K562 (cell line): ENCODE measurements around the gene ANKS1B. TPM values are rescaled to one million over a fixed set of nuclear protein-coding genes. Genes with fewer than 3 reads are reported as not detected.

Experiments used
- ATAC-seq: fragments of 200-7000 bp; cut with Tn5 transposase; 3 replicates; pipeline ENCODE4 v1.9.1; 2020; ENCODE audit warnings: moderate library complexity
- BruUV-seq: library from RNA; stranded (reverse); fragments of 400-500 nt; replicated peaks from 2 replicates; lab custom pipeline; 2021; lab: Mats Ljungman, UMichigan
- CTCF ChIA-PET: fragments of 300-600 bp; formaldehyde crosslinking; extraction: SDS; loops from one replicate; lab custom pipeline; 2021; ENCODE audit warnings: low intra/inter-chr PET ratio; lab: Yijun Ruan, JAX
- POLR2A ChIA-PET: fragments of 300-600, 350-650 bp; sonication (Branson Sonifier 250); formaldehyde crosslinking; extraction: SDS; loops from one replicate; lab custom pipeline; 2021; ENCODE audit warnings: antibody characterized with exemption, inconsistent platforms; lab: Yijun Ruan, JAX
- DNase-seq, 4 experiments: peaks; one replicate each; pipeline versions ENCODE4 v3.0.0 to v3.0.0-alpha.2; 2011 to 2018; ENCODE audit warnings: low spot score in 3 of 4, mixed read lengths in 3 of 4; ENCODE audit errors: extremely low read depth in 1 of 4
- FAIRE-seq: peaks from 2 replicates; lab custom pipeline; 2011; peaks lifted over from hg19 to GRCh38; lab: Jason Lieb, UNC
- H2AFZ ChIP-seq: 2 replicates; pipeline ENCODE4 v1.6.0; 2011; ENCODE audit warnings: low read depth, low read length, control low read depth, inconsistent platforms
- H3K27ac ChIP-seq: fragments of 200-600 bp; 3 replicates; pipeline ENCODE4 v1.8.0; 2011; ENCODE audit warnings: low read depth, mild to moderate bottlenecking, control low read depth, inconsistent platforms, low read length, moderate library complexity, mixed read lengths; ENCODE audit errors: extremely low read depth
- H3K27me3 ChIP-seq, 2 experiments: fragments of 300-600 bp in 1 of 2; 2 replicates in 1 of 2; 3 replicates in 1 of 2; pipeline versions ENCODE4 v1.6.0 to v1.8.0; 2011; ENCODE audit warnings: inconsistent platforms in 2 of 2, low read length in 2 of 2, mild to moderate bottlenecking in 1 of 2, mixed read lengths in 1 of 2, moderate library complexity in 1 of 2; ENCODE audit not compliant: control insufficient read depth in 2 of 2, insufficient read depth in 2 of 2
- H3K36me3 ChIP-seq: fragments of 300-600 bp; 3 replicates; pipeline ENCODE4 v1.8.0; 2011; ENCODE audit warnings: mild to moderate bottlenecking, low read length, inconsistent platforms; ENCODE audit not compliant: control insufficient read depth, insufficient read depth
- H3K4me1 ChIP-seq, 2 experiments: fragments of 200-600 bp in 1 of 2; replicated peaks in 1 of 2; 2 replicates in 1 of 2; 3 replicates in 1 of 2; pipeline versions ENCODE4 v1.5.1 to v1.8.0; 2011; ENCODE audit warnings: inconsistent platforms in 2 of 2, low read length in 2 of 2, mild to moderate bottlenecking in 1 of 2, mixed read lengths in 1 of 2, moderate library complexity in 1 of 2; ENCODE audit not compliant: control insufficient read depth in 2 of 2, insufficient read depth in 2 of 2
- H3K4me2 ChIP-seq: 2 replicates; pipeline ENCODE4 v1.6.1; 2011; ENCODE audit warnings: low read length, control low read depth, inconsistent platforms, mixed read lengths; ENCODE audit not compliant: insufficient read depth
- H3K4me3 ChIP-seq: fragments of 200-600 bp; sonication (generic), shearing (Covaris generic); 2 replicates; pipeline ENCODE4 v1.5.1; 2016; ENCODE audit warnings: control low read depth, inconsistent platforms
- H3K79me2 ChIP-seq: fragments of 200-600 bp; 3 replicates; pipeline ENCODE4 v1.8.0; 2011; ENCODE audit warnings: low read length, inconsistent platforms; ENCODE audit not compliant: control insufficient read depth, insufficient read depth
- H3K9ac ChIP-seq, 2 experiments: 2 replicates each; pipeline versions ENCODE4 v1.6.0 to v1.6.1; 2011; ENCODE audit warnings: low read depth in 2 of 2, low read length in 2 of 2, control low read depth in 1 of 2, inconsistent platforms in 1 of 2, mild to moderate bottlenecking in 1 of 2, mixed read lengths in 1 of 2; ENCODE audit not compliant: insufficient read depth in 1 of 2
- H3K9me1 ChIP-seq: one replicate; pipeline ENCODE4 v1.6.0; 2011; ENCODE audit warnings: inconsistent platforms, mild to moderate bottlenecking, low read length, moderate library complexity; ENCODE audit not compliant: control insufficient read depth, insufficient read depth
- H3K9me3 ChIP-seq: replicated peaks from 2 replicates; pipeline ENCODE4 v1.5.1; 2011; ENCODE audit warnings: low read depth, low read length, inconsistent platforms; ENCODE audit not compliant: control insufficient read depth, insufficient read depth
- H4K20me1 ChIP-seq: replicated peaks from 2 replicates; pipeline ENCODE4 v1.6.1; 2011; ENCODE audit warnings: low read length, inconsistent platforms, mixed read lengths; ENCODE audit not compliant: control insufficient read depth, insufficient read depth
- COPS2 ChIP-seq: fragments of 450-650 bp; conservative IDR thresholded peaks from 2 replicates; pipeline ENCODE4 v1.6.1; 2016; ENCODE audit warnings: mild to moderate bottlenecking, moderate library complexity
- CTBP1 ChIP-seq: fragments of 450-650 bp; IDR thresholded peaks from 2 replicates; pipeline ENCODE4 v1.6.1; 2016; ENCODE audit warnings: borderline replicate concordance
- CUX1 ChIP-seq: fragments of 200-800 bp; sonication (Bioruptor generic); IDR thresholded peaks from 2 replicates; pipeline ENCODE4 v1.6.1; 2016; ENCODE audit warnings: missing genetic modification characterization, missing compliant biosample characterization
- DLX4 ChIP-seq: fragments of 250-450 bp; sonication (Bioruptor Pico); IDR thresholded peaks from 2 replicates; pipeline ENCODE4 v1.6.1; 2021; ENCODE audit warnings: mild to moderate bottlenecking
- MTA3 ChIP-seq: fragments of 450-650 bp; formaldehyde crosslinking; IDR thresholded peaks from 2 replicates; pipeline ENCODE4 v1.6.1; 2017; ENCODE audit warnings: mild to moderate bottlenecking, borderline replicate concordance
- NRF1 ChIP-seq, 2 experiments: fragments of 450-650 bp; IDR thresholded peaks in 1 of 2; conservative IDR thresholded peaks in 1 of 2; 2 replicates each; pipeline ENCODE4 v1.6.1; 2014; ENCODE audit warnings: mild to moderate bottlenecking in 2 of 2
- SIX5 ChIP-seq, 2 experiments: IDR thresholded peaks; 2 replicates each; pipeline ENCODE4 v1.6.1; 2011; ENCODE audit warnings: low read length in 2 of 2, borderline replicate concordance in 1 of 2, low read depth in 1 of 2, mild to moderate bottlenecking in 1 of 2, moderate library complexity in 1 of 2; ENCODE audit not compliant: insufficient read depth in 1 of 2
- TSC22D4 ChIP-seq: fragments of 450-650 bp; IDR thresholded peaks from 2 replicates; pipeline ENCODE4 v1.6.1; 2016; ENCODE audit warnings: missing genetic modification characterization, missing biosample characterization, control low read depth
- ZNF592 ChIP-seq: fragments of 450-650 bp; IDR thresholded peaks from 2 replicates; pipeline ENCODE4 v1.6.1; 2017; ENCODE audit warnings: antibody characterized with exemption, mild to moderate bottlenecking
- ZNF717 ChIP-seq: fragments of 250-450 bp; sonication (Bioruptor Pico); IDR thresholded peaks from 2 replicates; pipeline ENCODE4 v1.5.0; 2021
- WGBS: fragments of 100-300 bp; shearing (Covaris generic); methylation state at CpG from one replicate; pipeline ENCODE4 v1.1.6; 2016; ENCODE audit warnings: low coverage, mixed read lengths; ENCODE audit not compliant: insufficient coverage; ENCODE audit errors: missing lambda C conversion rate; 5-methylcytosine and 5-hydroxymethylcytosine counted together
- in situ Hi-C: fragments of 300-500 bp; cut with MboI; formaldehyde crosslinking; loops from 4 replicates; pipeline ENCODE4 v1.15.0; 2018; ENCODE audit warnings: inconsistent platforms, mixed read lengths
- intact Hi-C: fragments of 100-400 bp; cut with micrococcal nuclease; formaldehyde crosslinking; loops from 2 replicates; pipeline ENCODE4 v1.14.2; 2022
- polyA plus RNA-seq, 8 experiments: library from polyadenylated mRNA; depleted of rRNA in 4 of 8; stranded (reverse) in 5 of 8; unstranded in 3 of 8; fragments of >200 nt; fragmentation: Nextera tagmentation in 2 of 8; fragmentation: Illumina TruSeq in 1 of 8; extraction: Ambion mirVana in 2 of 8; extraction: Trizol in 1 of 8; gene quantifications; 2 replicates each; pipeline versions ENCODE4 v1.2.1 to v1.2.3, GENCODE V29; 2011 to 2014; ENCODE audit warnings: inconsistent platforms in 1 of 8, missing spikeins in 1 of 8
- total RNA-seq, 7 experiments: library from RNA; depleted of rRNA in 6 of 7; stranded (reverse); fragments of >200 nt in 6 of 7; fragmentation: Illumina TruSeq in 2 of 7; extraction: Trizol in 2 of 7; gene quantifications; 2 replicates each; pipeline versions ENCODE4 v1.2.1 to v1.2.3, GENCODE V29; 2011 to 2021; ENCODE audit warnings: low replicate concordance in 1 of 7
- TF ChIP-seq, protein P1 (sequence below): fragments of 250-450 bp; sonication (Bioruptor Pico); IDR thresholded peaks from 2 replicates; pipeline ENCODE4 v1.8.0; 2022; ENCODE audit warnings: moderate library complexity, mild to moderate bottlenecking, inconsistent platforms

ANKS1B gene
- total and polyA plus RNA-seq, 9 of the 15 experiments (the other 6 are each of a cell fraction or from before 2014, with no cell fraction given) = 0.04 to 0.47 (median 0.28) TPM; not detected in 4

- BruUV-seq = no TSS peak
- H2AFZ ChIP-seq = no peak overlapping the region
- H3K4me1 ChIP-seq = peaks cover 27 to 40% of the 10 kb centered on the region in 2 experiments
- WGBS = 82% methylated on average over 8 of the region's 9 CpGs
- H3K9me1 ChIP-seq = no peaks in the 10 kb centered on the region
- H3K27ac ChIP-seq = no peak overlapping the region
- CTCF ChIA-PET = no interaction called here
- no peak overlapping the region for H3K4me3 ChIP-seq
- DNase-seq = no peak
- no peaks in the 10 kb centered on the region for H4K20me1 ChIP-seq
- POLR2A ChIA-PET = interaction anchor here (0.6 kb wide), 1 partner anchor 78 kb away, joined by 3 read pairs; no protein-coding TSS in a partner anchor
- 0 out of 5 replicates have a peak, but pooled peaks cover 0 to 7% of the 10 kb centered on the region in 2 experiments for H3K27me3 ChIP-seq
- intact Hi-C loops (no loop called here), in situ Hi-C loops (no loop called here)
- H3K36me3 ChIP-seq = no peaks in the 10 kb centered on the region
- H3K4me2 ChIP-seq = no peak overlapping the region
- H3K79me2 ChIP-seq = no peaks in the 10 kb centered on the region
- no peak overlapping the region for H3K9ac ChIP-seq
- no peak for ATAC-seq
- FAIRE-seq = no peak
- H3K9me3 ChIP-seq = no peaks in the 10 kb centered on the region
- TF ChIP-seq NRF1 (conservative IDR thresholded peaks at IDR 0.05 in 1 of 2, IDR thresholded peaks at IDR 0.05 in 1 of 2) = no peak
- TF ChIP-seq, protein P1, sequence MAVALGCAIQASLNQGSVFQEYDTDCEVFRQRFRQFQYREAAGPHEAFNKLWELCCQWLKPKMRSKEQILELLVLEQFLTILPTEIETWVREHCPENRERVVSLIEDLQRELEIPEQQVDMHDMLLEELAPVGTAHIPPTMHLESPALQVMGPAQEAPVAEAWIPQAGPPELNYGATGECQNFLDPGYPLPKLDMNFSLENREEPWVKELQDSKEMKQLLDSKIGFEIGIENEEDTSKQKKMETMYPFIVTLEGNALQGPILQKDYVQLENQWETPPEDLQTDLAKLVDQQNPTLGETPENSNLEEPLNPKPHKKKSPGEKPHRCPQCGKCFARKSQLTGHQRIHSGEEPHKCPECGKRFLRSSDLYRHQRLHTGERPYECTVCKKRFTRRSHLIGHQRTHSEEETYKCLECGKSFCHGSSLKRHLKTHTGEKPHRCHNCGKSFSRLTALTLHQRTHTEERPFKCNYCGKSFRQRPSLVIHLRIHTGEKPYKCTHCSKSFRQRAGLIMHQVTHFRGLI = no peak
- no peak for TF ChIP-seq DLX4
- TF ChIP-seq SIX5 (IDR thresholded peaks at IDR 0.05; ENCODE audit: borderline replicate concordance in 1 of 2, insufficient read depth in 1 of 2, low read depth in 1 of 2, low read length in 2 of 2) = no peak
- TF ChIP-seq TSC22D4 = no peak
- no peak for TF ChIP-seq ZNF592
- TF ChIP-seq COPS2 = no peak
- no peak for TF ChIP-seq CUX1 (CRISPR knock-in tag)
- TF ChIP-seq MTA3 = no peak
- no peak for TF ChIP-seq CTBP1
- TF ChIP-seq ZNF717 (CRISPR knock-in tag) = no peak
These were observed 1234.2 kb downstream of the ANKS1B start for GRCh38 chr12:98750511-98750910.
